Calu3 (cell line): Measurements from ENCODE around the gene USP7. TPM values are rescaled to one million over a fixed set of nuclear protein-coding genes. Genes with fewer than 3 reads are reported as not detected.
A peak's percentile ranks its signal among the peaks of the same experiment; 100 is the strongest.

Source experiments
- BruUV-seq: library from RNA; stranded (reverse); fragments of 400-500 nt; replicated peaks from 2 replicates; lab custom pipeline; 2021; lab: Mats Ljungman, UMichigan
- CTCF ChIA-PET: fragments of 300-600 bp; sonication (Branson Sonifier 250); formaldehyde crosslinking; loops from one replicate; lab custom pipeline; 2022; ENCODE audit warnings: antibody characterized with exemption; lab: Charles Lee
- DNase-seq: peaks from one replicate; pipeline ENCODE4 v3.0.0; 2022
- H3K27ac Mint-ChIP-seq: one replicate; pipeline ENCODE4 v1.8.0; 2022; ENCODE audit warnings: mixed read lengths; ENCODE audit not compliant: unreplicated experiment
- H3K27me3 Mint-ChIP-seq: one replicate; pipeline ENCODE4 v1.8.0; 2022; ENCODE audit warnings: mixed read lengths; ENCODE audit not compliant: unreplicated experiment
- H3K36me3 Mint-ChIP-seq: one replicate; pipeline ENCODE4 v1.8.0; 2022; ENCODE audit warnings: mild to moderate bottlenecking, moderate library complexity, mixed read lengths; ENCODE audit not compliant: insufficient read depth, unreplicated experiment
- H3K4me1 Mint-ChIP-seq: one replicate; pipeline ENCODE4 v1.8.0; 2022; ENCODE audit warnings: mild to moderate bottlenecking, low read depth, mixed read lengths; ENCODE audit not compliant: unreplicated experiment
- H3K4me3 Mint-ChIP-seq: one replicate; pipeline ENCODE4 v1.8.0; 2022; ENCODE audit warnings: mild to moderate bottlenecking, low read depth, moderate library complexity, mixed read lengths; ENCODE audit not compliant: unreplicated experiment
- H3K9me3 Mint-ChIP-seq: one replicate; pipeline ENCODE4 v1.8.0; 2022; ENCODE audit warnings: low read depth, mixed read lengths; ENCODE audit not compliant: unreplicated experiment
- CTCF ChIP-seq: fragments of 200-600 bp; IDR thresholded peaks from one replicate; pipeline ENCODE4 v1.8.0; 2022; ENCODE audit warnings: antibody characterized with exemption; ENCODE audit not compliant: unreplicated experiment
- intact Hi-C: fragments of 100-400 bp; cut with micrococcal nuclease; formaldehyde crosslinking; loops from one replicate; pipeline ENCODE4 v1.10.0; 2022; ENCODE audit not compliant: unreplicated experiment
- total RNA-seq: library from RNA; stranded (reverse); gene quantifications from 2 replicates; pipeline ENCODE4 v1.2.3, GENCODE V29; 2022

USP7 gene
- total RNA-seq, 1 experiment from 2014 or later = 165 TPM

DNA sequence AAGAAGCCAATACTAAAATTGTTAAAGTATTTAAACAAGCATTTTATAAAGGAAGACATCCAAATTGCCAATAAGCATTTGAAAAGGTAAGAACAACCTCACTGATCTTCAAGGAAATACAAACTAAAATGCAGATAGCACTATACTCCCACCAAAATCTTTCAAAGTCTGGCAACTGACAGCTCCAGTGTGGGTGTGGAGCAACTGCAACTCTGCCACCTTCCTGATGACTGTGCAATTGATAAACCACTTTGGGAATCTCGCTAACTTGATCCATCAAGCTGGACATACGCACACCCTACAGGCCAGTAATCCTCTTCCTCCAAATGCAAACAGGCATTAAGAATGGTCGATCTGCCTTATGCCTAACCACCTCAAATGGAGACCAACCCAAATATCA, 49.6 kb downstream of the USP7 start:
- no TSS peak for BruUV-seq

DNA sequence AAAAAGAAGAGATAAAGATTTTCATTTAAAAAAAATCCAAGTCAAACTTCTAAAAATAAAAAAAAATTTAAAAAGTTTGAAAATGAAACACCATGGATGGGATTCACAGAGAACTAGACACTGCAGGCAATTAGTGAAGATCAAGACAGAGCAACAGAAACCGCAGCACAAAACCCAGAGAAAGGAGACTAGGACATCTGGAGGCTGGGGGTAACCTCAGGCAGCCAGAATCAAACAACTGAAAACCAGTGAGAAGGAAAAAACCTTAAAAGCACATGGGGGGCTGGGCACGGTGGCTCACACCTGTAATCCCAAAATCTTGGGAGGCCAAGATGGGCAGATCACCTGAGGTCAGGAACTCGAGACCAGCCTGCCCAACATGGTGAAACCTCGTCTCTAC, 50.9 kb downstream of the USP7 start:
- Mint-ChIP-seq H3K4me1 (peaks cover 57% of the 10 kb centered on the region), H3K9me3 (no peaks in the 10 kb centered on the region), H3K4me3 (no peak overlapping the region), H3K36me3 (peaks cover 74% of the 10 kb centered on the region), H3K27me3 (no peaks in the 10 kb centered on the region), H3K27ac (peak overlapping the region; percentile 43)
- CTCF ChIA-PET = interaction anchor here (3.5 kb wide), 1 partner anchor 24 kb away, joined by 19 read pairs; no protein-coding TSS in a partner anchor
- DNase-seq = no peak
- no peak for TF ChIP-seq CTCF
- no TSS peak for BruUV-seq
- intact Hi-C loops = loop anchor here (5.0 to 10.0 kb wide), 2 partner anchors 50 to 202 kb away; partner anchors contain the start of gene USP7

More for the DNA sequence above, 49.6 kb downstream of the USP7 start:
- no peaks in the 10 kb centered on the region for H3K27me3 Mint-ChIP-seq
- no peak for DNase-seq
- no peak overlapping the region for H3K27ac Mint-ChIP-seq
- intact Hi-C loops = loop anchor here (5.0 to 10.0 kb wide), 2 partner anchors 48 to 201 kb away; partner anchors contain the start of gene USP7
- peaks cover 75% of the 10 kb centered on the region for H3K36me3 Mint-ChIP-seq
- CTCF ChIA-PET = interaction anchor here (0.6 to 1.4 kb wide), 2 partner anchors 22 to 95 kb away, joined by 3 to 7 read pairs; no protein-coding TSS in a partner anchor
- H3K9me3 Mint-ChIP-seq = no peaks in the 10 kb centered on the region
- H3K4me1 Mint-ChIP-seq = peaks cover 57% of the 10 kb centered on the region
- TF ChIP-seq CTCF = no peak
- H3K4me3 Mint-ChIP-seq = no peak overlapping the region

DNA sequence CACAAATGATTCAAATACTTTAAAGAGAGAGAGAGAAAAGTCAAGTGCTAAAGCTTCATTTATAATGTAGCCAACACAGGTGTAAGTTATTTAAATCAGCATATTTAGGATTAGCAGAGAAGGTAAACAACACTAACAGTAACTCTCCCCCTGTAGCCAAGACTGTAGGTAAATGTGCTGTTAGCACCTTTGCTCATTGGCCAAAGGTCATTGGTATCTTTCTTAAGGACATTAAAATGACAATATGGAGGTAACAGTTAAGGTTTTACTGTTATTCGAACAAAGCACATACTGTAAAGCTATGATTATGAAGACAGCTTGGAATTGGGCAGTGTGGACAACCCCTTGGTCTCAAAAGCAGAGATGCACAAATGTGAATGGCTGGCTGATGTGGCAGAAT, 52.9 kb downstream of the USP7 start:
- H3K27me3 Mint-ChIP-seq = no peaks in the 10 kb centered on the region
- peaks cover 71% of the 10 kb centered on the region for H3K36me3 Mint-ChIP-seq
- H3K9me3 Mint-ChIP-seq = no peaks in the 10 kb centered on the region
- no peak overlapping the region for H3K4me3 Mint-ChIP-seq
- H3K4me1 Mint-ChIP-seq = peaks cover 46% of the 10 kb centered on the region
- CTCF ChIA-PET = interaction anchor here (2.1 to 3.5 kb wide), 2 partner anchors 26 to 224 kb away, joined by 6 to 19 read pairs; no protein-coding TSS in a partner anchor
- H3K27ac Mint-ChIP-seq = peak overlapping the region; percentile 82
- no peak for DNase-seq
- no TSS peak for BruUV-seq
- no peak for TF ChIP-seq CTCF
- intact Hi-C loops = loop anchor here (5.0 to 10.0 kb wide), 2 partner anchors 51 to 204 kb away; partner anchors contain the start of gene USP7

- DNase-seq = no peak
- no peak for TF ChIP-seq CTCF
- no peak overlapping the region for H3K4me3 Mint-ChIP-seq
- no peaks in the 10 kb centered on the region for H3K27me3 Mint-ChIP-seq
- no peaks in the 10 kb centered on the region for H3K9me3 Mint-ChIP-seq
- BruUV-seq = no TSS peak
- peaks cover 34% of the 10 kb centered on the region for H3K4me1 Mint-ChIP-seq
- H3K27ac Mint-ChIP-seq = no peak overlapping the region
- H3K36me3 Mint-ChIP-seq = peaks cover 72% of the 10 kb centered on the region
- CTCF ChIA-PET = interaction anchor here (1.0 kb wide), 1 partner anchor 28 kb away, joined by 4 read pairs; no protein-coding TSS in a partner anchor
- intact Hi-C loops = loop anchor here (5.0 kb wide), 1 partner anchor 98 kb away; no protein-coding TSS in a partner anchor
Observed at GRCh38 chr16:8908810-8909468, 54.8 kb downstream of the USP7 start.
